ENCODE measurements around the gene CDK5RAP2.

GRCh38 chr9:120374239-120374638, 205.7 kb downstream of the CDK5RAP2 start:
- TF ChIP-seq, protein P1, sequence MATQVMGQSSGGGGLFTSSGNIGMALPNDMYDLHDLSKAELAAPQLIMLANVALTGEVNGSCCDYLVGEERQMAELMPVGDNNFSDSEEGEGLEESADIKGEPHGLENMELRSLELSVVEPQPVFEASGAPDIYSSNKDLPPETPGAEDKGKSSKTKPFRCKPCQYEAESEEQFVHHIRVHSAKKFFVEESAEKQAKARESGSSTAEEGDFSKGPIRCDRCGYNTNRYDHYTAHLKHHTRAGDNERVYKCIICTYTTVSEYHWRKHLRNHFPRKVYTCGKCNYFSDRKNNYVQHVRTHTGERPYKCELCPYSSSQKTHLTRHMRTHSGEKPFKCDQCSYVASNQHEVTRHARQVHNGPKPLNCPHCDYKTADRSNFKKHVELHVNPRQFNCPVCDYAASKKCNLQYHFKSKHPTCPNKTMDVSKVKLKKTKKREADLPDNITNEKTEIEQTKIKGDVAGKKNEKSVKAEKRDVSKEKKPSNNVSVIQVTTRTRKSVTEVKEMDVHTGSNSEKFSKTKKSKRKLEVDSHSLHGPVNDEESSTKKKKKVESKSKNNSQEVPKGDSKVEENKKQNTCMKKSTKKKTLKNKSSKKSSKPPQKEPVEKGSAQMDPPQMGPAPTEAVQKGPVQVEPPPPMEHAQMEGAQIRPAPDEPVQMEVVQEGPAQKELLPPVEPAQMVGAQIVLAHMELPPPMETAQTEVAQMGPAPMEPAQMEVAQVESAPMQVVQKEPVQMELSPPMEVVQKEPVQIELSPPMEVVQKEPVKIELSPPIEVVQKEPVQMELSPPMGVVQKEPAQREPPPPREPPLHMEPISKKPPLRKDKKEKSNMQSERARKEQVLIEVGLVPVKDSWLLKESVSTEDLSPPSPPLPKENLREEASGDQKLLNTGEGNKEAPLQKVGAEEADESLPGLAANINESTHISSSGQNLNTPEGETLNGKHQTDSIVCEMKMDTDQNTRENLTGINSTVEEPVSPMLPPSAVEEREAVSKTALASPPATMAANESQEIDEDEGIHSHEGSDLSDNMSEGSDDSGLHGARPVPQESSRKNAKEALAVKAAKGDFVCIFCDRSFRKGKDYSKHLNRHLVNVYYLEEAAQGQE (IDR thresholded peaks at IDR 0.05; ENCODE audit: low read depth) = no peak
- TF ChIP-seq TEAD4 (IDR thresholded peaks at IDR 0.05) (no peak), ZBTB7A (IDR thresholded peaks at IDR 0.05; ENCODE audit: low read depth) (no peak)
